ENCODE data around the gene USP47.

USP47 gene

DNA sequence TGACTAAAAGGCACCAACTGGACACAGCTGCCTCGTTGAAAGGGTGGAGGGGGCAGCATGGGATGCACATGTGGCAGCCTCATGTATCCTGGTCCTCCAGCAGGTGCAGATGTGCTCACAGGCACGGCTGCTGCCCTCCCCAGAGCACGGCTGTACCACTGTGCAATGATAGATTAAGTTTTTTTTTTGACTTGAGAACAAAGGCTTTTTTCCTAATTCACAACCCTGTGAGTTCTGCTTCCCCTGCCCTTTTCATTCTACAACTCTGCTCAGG, 155.2 kb downstream of the USP47 start:
- DNase-seq (ENCODE audit: low read depth in 1 of 2, low spot score in 1 of 2) = no peak

DNA sequence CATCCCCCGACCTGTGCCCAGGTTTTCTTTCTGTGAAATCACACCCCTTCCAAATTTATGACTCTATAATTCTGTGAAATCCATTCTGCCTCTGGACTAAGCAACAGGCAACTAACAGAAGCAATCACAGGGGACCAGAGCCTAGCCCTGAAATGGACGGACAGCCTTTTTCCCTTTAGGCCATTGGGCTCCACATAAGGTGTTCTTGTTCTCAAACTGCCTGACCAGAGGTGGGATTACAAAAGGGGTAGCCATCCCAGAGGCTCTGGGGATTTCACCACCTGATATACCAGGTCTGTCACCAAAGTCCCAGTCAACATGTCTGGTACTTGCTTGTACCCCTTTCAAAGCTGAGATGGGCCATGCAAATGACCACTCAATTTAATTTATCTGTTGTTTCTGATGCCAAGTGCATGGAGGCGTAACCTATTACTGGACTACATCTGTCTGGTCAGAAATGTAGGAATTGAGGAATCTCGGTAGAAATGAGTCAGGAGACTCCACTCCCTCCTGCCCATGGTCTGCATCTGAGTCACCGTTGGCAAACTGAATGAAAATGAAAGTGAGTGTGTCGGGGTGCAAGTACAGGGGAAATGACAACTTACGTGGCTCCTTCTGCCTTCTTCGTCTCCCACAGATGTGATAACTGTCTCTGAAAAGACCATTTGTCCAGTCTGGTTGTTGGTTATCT, 156.5 kb downstream of the USP47 start:
- DNase-seq (ENCODE audit: low read depth in 1 of 2, low spot score in 1 of 2) = no peak

- no peak for DNase-seq (ENCODE audit: low read depth in 1 of 2, low spot score in 1 of 2)
Measured at GRCh38 chr11:12001186-12001585, 159.4 kb downstream of the USP47 start.

- DNase-seq (ENCODE audit: low read depth in 1 of 2, low spot score in 1 of 2) = no peak
Measured at GRCh38 chr11:12003336-12003735, 161.6 kb downstream of the USP47 start.

- DNase-seq (ENCODE audit: low read depth in 1 of 2, low spot score in 1 of 2) = no peak
Measured at GRCh38 chr11:12003815-12004214, 162.0 kb downstream of the USP47 start.

DNA sequence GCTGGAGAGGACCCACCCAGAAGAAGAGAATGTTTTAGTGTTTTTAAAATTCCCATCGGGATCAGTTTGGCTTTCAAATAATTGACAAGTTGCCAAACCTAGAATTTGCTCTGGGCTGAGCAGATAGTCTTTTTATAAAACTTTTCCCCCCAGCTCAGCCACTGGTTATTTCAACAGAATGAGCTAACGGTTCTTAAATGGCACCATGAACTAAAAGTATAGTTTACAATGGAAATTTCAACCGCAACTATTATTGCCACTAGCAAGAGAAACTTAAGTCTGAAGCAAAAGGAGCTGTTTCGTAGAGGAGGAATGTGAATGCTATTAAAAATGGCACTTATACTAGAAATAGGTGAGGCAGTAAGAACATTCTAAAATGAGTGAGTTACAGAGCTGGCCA, 163.3 kb downstream of the USP47 start:
- no peak for DNase-seq (ENCODE audit: low read depth in 1 of 2, low spot score in 1 of 2)

- no peak for DNase-seq (ENCODE audit: low read depth in 1 of 2, low spot score in 1 of 2)
Measured at GRCh38 chr11:12005476-12005875, 163.7 kb downstream of the USP47 start.

DNA sequence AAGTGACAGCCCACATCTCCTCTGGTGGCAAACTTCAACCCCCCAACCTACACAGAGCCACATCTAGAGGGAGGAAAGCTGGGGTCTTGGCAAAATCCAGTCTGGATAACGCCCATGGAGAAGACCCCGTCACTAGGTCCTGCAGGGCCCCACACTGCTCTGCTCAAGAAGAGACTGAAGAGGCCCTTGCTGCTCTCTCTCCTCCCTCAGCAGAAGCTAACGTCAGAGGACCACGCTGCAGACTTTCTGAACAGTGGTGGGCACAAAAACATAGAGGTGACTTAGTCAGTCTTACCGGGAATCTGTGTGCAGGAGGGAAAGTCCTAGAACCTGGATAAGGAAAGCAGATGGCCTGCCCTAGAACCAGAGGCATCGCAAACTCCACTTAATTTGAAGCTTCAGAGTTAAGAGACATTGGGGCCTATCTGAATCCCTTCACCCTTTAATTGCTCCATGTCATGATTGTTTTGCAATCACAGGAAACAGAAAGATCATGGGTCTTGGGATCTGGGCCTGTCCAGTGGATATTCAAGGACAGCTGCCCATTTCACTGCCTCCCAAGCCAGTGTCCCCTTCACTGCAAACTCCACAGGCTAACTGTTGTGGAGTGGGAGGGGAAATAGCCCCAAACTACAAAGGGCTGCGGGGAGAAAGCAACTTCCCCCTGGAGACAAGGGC, 164.9 kb downstream of the USP47 start:
- DNase-seq (ENCODE audit: low read depth in 1 of 2, low spot score in 1 of 2) = no peak

GRCh38 chr11:12007230-12007593, 165.4 kb downstream of the USP47 start:
- no peak for DNase-seq (ENCODE audit: low read depth in 1 of 2, low spot score in 1 of 2)

GRCh38 chr11:12007769-12008737, 166.3 kb downstream of the USP47 start, which contains the start of gene DKK3:
DKK3 (minus strand) TSS chr11:12008626; CDS start chr11:12008582, 44 bp downstream.
- no peak for DNase-seq (ENCODE audit: low read depth in 1 of 2, low spot score in 1 of 2)
